HEK293T (cell line): ENCODE measurements around the gene GALNT15.

ENCODE experiments used
- BHLHE40 ChIP-seq: fragments of 450-650 bp; IDR thresholded peaks from 2 replicates; pipeline ENCODE4 v1.6.1; 2016; ENCODE audit warnings: mild to moderate bottlenecking, moderate library complexity, borderline replicate concordance
- FOXA1 ChIP-seq: fragments of 450-650 bp; IDR thresholded peaks from 2 replicates; pipeline ENCODE4 v1.6.1; 2016; ENCODE audit warnings: mild to moderate bottlenecking
- FOXK2 ChIP-seq: fragments of 450-650 bp; IDR thresholded peaks from 2 replicates; pipeline ENCODE4 v1.6.1; 2016; ENCODE audit warnings: mild to moderate bottlenecking
- NFRKB ChIP-seq: fragments of 450-650 bp; IDR thresholded peaks from 2 replicates; pipeline ENCODE4 v1.6.1; 2016; ENCODE audit warnings: mild to moderate bottlenecking, moderate library complexity
- PKNOX1 ChIP-seq: fragments of 450-650 bp; IDR thresholded peaks from 2 replicates; pipeline ENCODE4 v1.6.1; 2016
- SP1 ChIP-seq: fragments of 450-650 bp; IDR thresholded peaks from 2 replicates; pipeline ENCODE4 v1.6.1; 2017
- TARDBP ChIP-seq: fragments of 450-650 bp; IDR thresholded peaks from 2 replicates; pipeline ENCODE4 v1.6.1; 2016

GRCh38 chr3:16178628-16178988, 4.1 kb downstream of the GALNT15 start:
- no peak for TF ChIP-seq NFRKB
- TF ChIP-seq PKNOX1, result no peak
- no peak for TF ChIP-seq SP1
- no peak for TF ChIP-seq BHLHE40
- no peak for TF ChIP-seq TARDBP
- TF ChIP-seq FOXK2, result no peak
- TF ChIP-seq FOXA1, result no peak
